Raji (cell line): ENCODE results near the gene SPANXC.
"Not testable (repeated sequence)": the region's sequence is repeated elsewhere in the genome, so short reads cannot be mapped to it uniquely, and the experiment has no call there.

Source experiments
- POLR2A ChIP-seq: IDR thresholded peaks from 2 replicates; pipeline ENCODE4 v1.6.1; 2011; ENCODE audit warnings: low read depth, low read length, control low read depth; ENCODE audit not compliant: insufficient read depth

SPANXC gene, protein sequence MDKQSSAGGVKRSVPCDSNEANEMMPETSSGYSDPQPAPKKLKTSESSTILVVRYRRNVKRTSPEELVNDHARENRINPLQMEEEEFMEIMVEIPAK

DNA sequence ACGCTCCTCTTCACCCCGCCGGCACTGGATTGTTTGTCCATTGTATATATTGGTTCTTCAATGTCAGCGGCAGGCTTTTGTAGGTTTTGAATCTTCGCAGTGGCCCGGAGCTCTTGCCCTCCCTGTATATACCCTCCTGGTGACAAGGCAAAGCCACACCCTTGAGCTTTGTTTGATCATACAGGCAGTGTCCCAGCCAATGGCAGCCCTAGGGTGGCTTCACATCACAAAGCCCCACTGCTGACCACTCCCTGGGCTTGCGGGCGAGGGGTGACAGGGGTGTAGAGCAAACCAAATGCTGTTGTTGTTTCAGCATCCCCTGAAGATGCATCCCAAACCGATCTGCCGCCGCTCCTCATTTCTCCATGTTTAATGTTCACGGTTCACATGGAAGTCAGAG, at the start of gene SPANXC:
Gene SPANXC, minus strand, starts transcription at position 101 of the 400 bp plus-strand sequence. Its CDS starts 60 bp downstream, at position 41.
- TF ChIP-seq POLR2A, result not testable (repeated sequence)

DNA sequence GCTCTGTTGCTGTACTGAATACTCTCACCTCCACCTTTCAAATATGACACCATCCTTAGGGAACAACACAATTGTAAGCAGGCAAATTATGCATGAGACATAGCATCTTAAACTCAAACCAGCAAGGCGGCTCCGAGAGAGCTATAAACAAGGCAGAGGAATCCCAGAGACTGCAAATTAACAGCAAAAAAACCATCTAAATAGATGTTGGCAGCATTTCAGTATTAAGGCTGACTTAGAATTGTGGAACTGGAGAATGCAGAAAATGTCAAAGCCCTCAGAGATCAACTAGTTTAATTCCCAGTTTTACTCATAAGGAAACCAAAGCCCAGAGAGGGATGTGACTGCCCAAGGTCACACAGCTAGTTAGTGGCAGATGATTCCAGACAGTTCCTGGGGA, 37.2 kb upstream of the SPANXC start:
- no peak for TF ChIP-seq POLR2A

DNA sequence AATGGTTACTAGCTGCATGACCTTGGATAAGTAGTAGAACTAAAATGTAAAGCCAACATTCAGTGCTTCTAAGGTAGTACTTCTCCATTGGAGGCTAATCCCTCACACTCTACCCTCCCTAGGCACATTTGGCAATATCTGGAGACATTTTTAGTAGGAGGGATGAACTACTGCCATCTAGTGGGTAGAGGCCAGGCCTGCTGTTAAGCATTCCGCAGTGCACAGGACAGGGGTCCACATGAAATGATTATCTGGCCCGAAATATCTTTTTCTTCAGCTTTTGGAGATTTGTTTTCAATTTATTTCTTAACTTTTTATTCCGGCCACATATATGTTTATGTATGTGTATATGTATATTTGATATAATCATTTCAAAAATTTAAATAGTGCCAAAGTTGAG, 36.0 kb upstream of the SPANXC start:
- TF ChIP-seq POLR2A, result no peak

DNA sequence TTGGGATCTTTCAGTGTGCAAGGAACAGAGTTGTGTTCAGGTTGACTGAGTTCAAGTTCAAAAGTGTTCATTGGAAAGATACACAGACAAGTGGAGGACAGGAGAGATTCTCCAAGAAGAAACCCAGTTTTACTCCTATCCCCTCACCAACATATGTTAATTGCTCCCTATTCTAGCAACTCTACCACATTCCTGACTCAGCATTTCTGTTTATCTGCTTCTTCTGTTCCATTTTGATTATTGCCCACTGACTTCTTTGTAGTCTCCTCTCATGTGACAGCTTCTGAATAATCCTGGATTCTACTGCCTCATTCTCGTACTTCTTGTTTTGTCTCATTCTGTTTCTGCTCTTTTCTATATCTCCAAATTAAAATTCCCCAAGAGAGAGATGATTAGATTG, 15.8 kb upstream of the SPANXC start:
- TF ChIP-seq POLR2A, result no peak

DNA sequence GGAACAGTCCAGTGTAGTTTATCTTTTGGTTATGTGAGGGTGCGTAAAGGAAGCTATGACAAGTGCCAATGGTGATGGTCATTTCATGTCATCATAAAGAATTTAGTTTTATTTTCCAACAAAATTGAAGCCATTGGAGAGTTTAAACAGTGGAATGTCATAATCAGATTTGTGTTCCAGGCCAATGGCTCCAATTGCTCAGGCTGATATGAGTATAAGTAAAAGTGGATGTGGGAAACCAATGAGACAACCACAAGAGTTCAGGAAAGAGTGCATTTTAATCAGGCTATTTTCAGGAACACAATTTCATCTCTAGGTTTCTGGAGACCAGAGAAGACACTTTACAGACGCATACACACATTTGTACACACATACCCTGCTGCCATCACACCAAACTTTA, 20.7 kb downstream of the SPANXC start:
- TF ChIP-seq POLR2A, result no peak

DNA sequence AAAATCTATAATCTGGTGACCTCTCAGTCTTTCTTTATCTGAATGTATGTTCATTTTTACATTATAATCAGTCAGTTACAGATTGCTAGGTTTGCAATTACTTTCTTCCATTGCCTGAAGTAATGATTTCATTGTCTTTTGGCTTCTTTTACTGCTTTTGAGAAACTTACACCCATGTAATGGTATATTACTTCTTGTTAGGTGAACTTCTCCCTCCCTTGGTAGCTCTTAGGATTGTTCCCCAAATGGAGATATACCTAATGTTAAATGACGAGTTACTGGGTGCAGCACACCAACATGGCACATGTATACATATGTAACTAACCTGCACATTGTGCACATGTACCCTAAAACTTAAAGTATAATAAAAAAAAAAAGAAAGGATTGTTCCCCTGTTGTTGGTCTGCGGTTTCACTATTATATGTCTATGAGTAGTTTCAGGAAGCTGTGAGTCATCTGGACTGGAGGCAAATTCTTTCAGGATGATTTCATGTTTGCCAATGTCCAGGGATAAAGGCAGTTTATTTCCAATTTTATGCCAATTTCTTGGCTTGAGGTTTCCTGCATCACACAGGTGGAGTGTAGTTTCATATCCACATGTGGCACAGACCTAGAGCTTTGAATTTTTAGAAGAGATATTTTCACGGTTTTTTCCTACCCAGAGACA, 21.8 kb downstream of the SPANXC start:
- no peak for TF ChIP-seq POLR2A

DNA sequence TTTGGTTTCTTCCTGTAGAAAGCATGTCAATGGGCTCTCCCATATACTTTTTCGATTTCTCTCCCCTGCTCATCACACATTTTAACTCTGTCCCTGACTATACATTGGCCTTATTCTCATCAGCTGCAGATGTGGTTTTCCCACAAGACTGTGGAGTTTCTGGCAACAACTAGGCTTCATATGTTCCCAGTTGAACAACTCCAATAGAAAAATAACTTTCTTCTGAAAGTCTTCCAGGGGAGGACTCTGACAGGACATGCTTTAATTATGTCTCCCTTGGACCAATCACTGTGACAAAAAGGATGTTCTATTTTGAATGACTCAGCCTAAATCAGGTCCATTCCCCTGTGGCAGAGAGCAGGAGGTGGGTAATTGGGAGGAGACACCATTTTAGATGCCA, 28.1 kb downstream of the SPANXC start:
- no peak for TF ChIP-seq POLR2A

DNA sequence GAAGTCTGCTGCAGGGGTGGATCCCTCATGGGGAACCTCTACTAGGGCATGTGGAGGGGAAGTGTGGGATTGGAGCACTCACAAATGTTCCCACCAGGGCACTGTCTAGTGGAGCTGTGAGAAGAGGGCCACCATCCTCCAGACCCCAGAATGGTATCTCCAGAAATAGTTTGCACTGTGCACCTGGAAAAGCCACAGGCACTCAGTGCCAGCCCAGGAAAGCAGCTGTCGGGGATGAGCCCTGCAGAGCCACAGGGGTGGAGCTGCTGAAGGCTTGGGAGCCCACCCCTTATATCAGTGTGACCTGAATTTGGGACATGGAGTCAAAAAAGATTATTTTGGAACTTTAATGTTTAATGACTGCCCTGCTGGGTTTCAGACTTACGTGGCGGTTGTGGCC, 40.4 kb downstream of the SPANXC start:
- TF ChIP-seq POLR2A, result no peak
